Measurements from ENCODE around the gene PARP16. TPM values are rescaled to one million over a fixed set of nuclear protein-coding genes. Genes with fewer than 3 reads are reported as not detected.
A peak's percentile ranks its signal among the peaks of the same experiment; 100 is the strongest.

The PARP16 gene
- total and polyA plus RNA-seq, 9 of the 15 experiments (the other 6 are each of a cell fraction or from before 2014, with no cell fraction given): 3.0 to 9.9 (median 5.8) TPM

GRCh38 chr15:65286069-65286703 lies 497 bp downstream of the PARP16 start (continued):
- TF ChIP-seq MGA (IDR thresholded peaks at IDR 0.05) (peak; percentile 74; the same call in 1 of the 2 replicates), ZNF592 (IDR thresholded peaks at IDR 0.05) (peak; percentile 19), SAP30 (IDR thresholded peaks at IDR 0.05; ENCODE audit: borderline replicate concordance, insufficient read depth, low read depth, low read length, poor library complexity, severe bottlenecking) (peak; percentile 70), UBTF (IDR thresholded peaks at IDR 0.05; ENCODE audit: borderline replicate concordance in 1 of 2, low read depth in 2 of 2, low read length in 2 of 2) (peak in 1 of 2 experiments; percentile 76; a peak in 2 of 4 replicates), L3MBTL2 (IDR thresholded peaks at IDR 0.05) (peak; percentile 40; the same call in 1 of the 2 replicates), ETV1 (tag; conservative IDR thresholded peaks at IDR 0.05; ENCODE audit: low read depth) (0 out of 2 replicates have a peak, but pooled peaks have one; percentile 3), STAT5B (CRISPR knock-in tag; IDR thresholded peaks at IDR 0.05) (no peak)

All from K562 (cell line).